T follicular helper cell (primary cell): Measurements from ENCODE around the gene ZFYVE28.

Source experiments
- DNase-seq: peaks from one replicate; pipeline ENCODE4 v3.0.0-alpha.2; 2020; ENCODE audit warnings: low read depth

Gene ZFYVE28

DNA sequence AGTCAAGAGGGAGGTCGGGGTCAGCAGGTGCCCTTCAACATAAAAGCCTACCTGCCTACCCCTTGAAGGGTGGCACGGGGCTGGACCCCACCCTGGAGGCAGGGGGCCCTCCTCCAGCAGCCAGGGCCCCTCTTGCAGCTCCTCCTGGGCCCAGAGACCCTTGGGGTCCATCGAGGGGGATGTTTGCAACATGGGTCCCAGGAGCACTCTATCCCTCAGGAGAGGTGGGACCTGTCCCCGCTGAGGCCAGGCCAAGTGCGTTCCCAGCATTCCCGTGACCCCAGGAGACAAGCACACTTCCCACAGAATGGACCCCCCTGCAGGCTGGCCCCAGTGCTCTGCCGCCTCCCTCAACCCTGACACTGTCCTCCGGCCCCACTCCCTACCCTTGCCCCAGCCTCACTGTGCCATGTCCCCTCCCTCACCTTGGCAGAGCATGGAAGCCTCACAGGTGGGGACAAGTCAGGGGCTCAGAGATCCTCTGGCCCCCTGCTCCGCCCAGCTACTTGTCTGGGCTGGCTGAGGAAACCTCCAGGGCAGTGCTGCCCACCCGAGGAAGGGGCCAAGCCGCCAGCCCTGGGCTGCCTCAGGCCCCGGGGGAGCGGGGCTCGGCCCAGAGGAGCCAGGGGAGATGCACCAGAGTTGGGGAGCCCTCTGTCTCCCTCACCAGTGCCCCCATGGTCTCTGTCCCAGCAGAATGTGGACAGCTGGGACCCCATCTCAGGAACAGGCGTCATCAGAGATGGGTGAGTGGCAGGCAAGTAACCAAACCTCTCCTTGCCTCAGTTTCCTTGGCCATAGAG, 158.7 kb downstream of the ZFYVE28 start:
- no peak for DNase-seq

DNA sequence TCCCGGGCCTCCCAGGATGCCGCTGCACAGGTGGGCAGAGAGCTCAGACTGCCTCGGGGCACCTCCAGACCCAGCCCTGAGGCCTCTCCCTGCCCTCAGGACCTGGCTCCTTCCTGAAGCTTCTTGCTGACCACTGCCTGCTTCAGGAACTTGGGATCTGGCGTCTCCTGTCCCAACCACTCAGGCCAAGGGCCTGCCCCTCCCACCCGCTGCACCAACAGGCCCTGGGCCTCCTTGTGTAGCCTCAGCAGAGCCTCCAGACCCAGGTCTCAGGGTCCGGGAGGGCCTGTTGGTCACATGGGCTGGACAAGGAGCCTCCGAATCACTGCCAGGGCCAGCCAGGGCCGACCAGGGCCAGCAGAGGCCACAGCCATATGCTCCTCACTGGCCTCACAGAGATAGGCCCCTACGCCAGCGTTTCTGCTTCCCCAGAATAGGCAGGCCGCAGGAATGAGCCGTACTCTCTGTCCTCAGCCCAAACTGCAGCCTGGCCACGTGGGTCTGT, 159.4 kb downstream of the ZFYVE28 start:
- no peak for DNase-seq

DNA sequence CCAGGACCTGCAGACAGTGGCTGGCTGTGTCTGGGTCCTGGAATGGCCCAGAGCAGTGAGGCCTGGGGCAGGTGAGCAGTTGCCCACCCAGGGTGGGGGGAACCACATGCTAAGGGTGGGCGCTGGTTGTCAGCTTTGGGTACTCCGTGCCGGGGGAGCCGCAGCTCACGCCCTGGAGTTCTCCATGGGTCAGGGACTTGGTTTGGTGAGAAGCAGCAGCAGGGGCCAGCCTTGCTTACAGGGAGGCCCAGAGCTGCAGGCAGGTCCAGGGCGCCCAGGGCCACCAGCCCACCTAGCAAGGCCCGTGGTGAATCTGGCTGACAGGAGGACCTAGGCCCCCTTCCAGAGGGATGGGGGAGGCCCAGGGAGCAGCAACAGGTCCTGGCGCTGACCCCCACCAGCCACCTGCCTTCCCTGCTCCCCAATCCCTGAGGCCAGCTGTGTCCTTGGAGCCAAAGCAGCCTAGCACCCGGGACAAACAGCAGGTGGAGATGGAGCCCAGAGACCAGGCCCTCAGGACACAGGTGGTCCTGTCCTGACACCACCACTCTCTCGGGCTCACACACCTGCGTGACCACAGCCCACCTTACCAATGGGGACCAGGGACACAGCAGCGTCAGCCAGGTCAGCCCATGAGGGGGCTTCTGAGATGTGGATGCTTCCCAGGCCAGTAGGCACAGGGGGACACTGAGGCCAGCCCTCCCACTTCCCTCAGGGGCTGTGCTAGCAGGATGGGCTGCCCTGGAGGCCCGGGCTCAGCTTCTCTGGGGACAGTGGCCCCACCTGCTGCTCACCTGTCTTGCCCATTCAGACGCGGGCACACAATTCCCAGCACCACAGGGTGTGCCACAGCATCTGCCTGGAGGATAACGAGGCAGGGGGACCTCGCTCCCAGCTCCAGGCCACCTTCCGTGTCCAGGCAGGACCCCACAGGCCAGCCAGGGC, 160.1 kb downstream of the ZFYVE28 start:
- no peak for DNase-seq

DNA sequence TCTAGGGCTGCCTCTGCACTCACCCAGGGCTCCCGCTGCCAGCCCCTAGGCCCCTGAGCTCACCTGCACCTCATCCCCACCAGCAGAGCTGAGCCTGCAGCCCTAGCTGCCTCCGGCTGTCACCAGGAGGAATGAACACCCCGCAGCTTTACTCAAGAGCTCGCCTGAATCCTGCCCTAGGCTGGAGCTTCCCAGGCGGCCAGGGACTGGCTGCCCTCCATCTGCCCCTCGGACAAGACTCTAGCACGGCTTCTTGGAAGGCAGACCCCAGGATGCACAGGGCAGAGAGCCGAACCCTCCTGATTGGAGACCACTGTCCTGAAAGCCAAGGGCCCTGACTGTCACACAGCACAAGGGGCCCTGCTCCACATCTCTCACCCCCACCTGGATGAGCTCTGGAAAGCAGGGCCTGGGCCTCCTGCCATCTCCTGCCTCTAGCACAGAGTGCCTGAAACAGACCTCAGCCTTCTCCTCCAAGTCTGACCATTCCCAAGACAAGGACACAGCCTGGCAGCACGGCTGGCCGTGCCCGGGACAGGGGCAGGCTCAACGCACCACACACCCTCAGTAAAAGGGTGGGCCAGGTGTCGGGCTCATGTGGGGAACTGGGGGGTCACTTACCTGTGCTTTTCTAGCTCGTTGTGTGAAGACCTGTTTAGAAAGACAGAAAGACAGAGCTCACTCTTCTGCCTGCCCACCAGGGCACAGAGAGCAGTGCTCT, 160.9 kb downstream of the ZFYVE28 start:
- no peak for DNase-seq

DNA sequence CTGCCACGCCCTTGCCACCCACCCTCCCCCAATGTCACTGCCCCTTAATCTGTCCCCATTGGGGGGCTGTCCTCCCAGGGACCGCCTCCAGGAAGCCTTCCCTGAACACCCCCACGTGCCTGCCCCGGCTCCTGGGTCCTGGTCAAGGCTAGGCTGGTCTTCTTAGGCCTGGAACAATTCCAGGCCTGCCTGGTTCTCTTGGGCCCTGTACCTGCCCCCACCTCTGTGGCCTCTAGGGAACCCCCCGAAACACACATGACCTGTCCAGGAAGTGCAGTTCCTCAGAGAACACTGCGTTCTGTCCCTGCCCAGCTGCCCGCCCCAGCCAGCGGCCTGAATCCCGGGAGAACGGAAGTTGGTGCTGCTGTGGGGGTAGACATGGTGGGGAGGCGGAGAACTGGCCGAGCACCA, 161.7 kb downstream of the ZFYVE28 start:
- DNase-seq = no peak

DNA sequence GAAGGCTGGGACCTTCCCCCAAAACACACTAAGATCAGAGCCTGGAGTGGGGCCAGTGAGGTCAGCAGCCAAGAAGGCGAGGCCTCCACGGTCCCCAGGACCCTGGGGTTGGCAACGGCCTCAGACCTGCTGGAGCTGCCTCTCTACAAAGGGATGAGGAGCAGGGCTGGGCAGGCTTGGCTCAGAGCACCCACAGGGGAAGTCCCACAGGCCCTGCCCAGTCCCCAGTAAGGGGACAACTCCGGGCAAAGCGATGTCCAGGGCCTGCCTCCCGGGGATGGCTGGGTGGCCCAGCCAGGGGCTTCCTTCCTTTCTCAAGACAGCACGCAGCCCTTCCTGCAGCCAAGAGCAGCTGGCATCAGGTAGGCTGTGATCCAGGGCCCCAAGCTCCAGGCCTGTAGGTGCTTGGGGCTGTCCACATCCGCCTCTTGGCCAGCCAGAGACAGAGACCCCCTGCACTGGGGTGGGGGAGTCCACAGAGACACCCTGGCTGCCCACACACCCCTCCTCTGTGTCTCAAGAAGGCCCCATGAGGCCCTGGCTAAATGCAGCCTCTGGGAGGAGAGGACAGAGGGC, 162.2 kb downstream of the ZFYVE28 start:
- DNase-seq = no peak

DNA sequence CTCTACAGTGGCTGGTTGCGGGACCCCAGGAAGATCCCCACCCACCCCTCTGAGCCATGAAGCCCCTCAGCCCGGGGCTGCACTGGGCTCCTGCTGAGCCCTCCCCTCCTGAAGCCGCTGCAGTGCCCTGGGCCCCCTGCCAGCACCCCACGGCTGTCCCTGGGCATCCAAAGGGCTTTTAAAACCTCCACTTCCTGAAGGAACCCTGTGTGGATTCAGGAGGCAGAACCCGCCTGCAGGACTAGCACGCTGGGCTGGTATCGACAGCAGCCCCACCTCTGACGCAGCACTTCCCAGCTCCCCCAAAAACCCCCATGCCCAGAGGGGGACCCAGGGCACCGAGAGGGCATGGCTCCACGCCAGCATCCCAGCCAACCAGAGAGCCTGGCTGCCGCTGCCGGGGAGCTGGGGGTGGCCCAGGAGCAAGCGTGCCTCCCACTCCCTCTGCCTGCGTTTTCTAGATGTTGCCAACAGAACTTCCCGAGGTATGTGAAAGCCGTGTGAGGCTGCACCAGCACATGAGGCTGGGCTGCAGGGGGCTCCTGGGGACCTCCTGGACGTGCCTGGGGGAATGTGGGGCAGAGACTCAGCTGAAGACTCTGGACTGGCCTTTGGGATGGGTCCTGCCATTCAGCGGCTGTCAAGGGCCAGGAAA, 162.8 kb downstream of the ZFYVE28 start:
- DNase-seq = no peak

DNA sequence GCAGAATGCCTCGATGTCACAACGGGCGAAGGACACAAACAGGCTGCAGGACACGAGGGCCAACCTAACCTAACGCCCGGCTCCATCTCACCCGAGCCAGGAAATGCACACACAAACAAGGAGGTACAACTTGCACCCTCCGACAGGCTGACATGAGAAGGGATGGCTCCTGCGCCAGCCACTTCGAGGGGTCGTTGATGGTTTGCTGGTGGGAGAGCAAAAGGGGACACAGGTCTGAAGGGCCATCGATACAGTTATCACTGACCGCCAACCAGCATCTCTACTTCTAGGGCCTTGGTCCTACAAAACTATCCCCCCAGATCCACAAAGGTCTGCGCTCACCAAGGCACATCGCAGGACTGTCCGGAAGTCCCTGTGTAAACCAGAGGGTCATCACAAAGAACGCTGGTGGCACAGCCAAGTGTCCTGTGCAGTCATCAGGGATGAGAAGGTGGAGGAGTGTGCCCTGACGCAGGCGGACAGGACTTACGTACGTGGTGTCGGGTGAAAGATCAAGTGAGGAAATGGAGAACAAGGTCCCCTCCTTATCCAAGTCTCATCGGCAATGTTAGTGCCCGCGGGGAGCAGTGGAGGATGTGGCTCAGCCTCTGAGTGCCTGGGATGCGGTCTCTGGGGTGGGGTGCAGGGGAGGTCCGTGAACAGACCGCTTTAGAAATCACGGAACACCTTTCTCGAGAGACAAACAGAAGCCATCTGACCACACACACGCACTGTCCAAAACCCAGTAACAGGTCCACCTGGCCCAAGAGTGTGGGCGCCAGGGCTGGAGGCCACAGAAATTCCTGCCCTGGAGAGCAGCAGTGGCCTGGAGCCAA, 163.6 kb downstream of the ZFYVE28 start:
- no peak for DNase-seq

DNA sequence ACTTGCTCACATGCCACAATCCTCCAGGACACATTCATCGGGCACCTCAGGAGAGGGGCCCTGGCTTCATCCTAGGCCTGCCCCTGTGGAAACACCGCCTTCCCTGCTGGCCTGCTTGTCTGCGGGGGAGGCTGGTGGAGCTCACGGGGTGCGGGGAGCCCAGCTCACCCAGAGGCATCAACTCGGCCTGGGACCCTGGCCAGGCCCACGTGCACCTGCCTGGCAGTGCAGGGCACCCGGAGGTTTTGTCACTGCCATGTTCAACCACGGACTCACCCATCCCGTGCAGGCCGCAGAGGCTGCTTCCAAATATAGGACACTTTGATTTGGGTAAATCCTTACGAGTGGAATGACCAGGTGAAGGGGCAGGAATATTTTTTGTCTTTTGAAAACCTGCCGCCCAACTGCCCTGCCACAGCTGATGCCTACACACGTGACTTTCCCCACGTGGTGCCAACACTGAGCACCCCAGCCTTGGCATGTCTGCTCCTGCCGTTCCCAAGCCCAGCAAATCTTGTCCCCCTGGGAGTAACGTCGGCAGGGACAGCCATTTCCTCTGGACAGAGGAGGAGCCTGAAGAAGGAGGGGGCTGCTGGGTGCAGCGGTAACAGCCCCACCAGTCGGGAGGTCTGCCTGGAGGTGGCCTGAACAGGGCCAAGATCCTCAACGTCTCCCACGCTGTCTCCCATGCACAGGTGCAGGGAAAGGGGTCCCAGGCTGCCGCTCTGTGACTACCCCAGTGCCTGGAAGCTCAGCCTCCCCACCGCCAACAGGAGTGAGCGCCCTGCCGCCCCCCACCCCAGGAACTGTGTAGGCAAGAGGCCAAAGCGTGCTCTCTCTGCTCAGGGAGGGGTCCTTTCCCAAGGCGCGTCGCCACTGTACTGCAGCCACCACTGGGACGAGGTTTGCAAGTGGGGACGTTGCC, 165.0 kb downstream of the ZFYVE28 start:
- DNase-seq = no peak

DNA sequence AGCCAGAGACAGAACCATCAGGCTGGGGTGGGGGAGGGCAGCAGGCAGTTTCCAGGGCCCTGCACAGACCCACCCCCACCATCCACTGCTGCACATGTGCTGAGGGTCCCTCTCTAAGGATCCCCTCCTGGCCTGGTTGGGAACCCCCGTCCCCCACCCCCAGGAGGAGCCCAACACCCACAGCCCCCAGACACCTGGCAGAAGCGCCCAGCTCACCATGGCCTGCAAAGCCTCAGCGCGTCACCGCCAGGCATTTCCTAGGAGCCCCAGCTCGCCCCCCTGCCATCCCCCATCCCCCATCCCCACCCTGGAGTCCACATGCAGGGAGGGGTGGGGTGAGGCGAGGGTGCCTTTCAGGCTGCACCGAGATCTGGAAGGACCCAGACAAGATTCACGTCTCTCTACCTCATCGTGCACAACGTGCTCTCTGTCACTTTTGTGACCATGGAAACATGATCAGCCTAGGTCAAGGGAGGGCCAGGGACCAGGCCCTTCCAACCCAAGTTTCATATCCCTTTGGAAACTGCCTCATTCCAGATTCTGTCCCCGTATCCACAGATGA, 165.8 kb downstream of the ZFYVE28 start:
- no peak for DNase-seq

DNA sequence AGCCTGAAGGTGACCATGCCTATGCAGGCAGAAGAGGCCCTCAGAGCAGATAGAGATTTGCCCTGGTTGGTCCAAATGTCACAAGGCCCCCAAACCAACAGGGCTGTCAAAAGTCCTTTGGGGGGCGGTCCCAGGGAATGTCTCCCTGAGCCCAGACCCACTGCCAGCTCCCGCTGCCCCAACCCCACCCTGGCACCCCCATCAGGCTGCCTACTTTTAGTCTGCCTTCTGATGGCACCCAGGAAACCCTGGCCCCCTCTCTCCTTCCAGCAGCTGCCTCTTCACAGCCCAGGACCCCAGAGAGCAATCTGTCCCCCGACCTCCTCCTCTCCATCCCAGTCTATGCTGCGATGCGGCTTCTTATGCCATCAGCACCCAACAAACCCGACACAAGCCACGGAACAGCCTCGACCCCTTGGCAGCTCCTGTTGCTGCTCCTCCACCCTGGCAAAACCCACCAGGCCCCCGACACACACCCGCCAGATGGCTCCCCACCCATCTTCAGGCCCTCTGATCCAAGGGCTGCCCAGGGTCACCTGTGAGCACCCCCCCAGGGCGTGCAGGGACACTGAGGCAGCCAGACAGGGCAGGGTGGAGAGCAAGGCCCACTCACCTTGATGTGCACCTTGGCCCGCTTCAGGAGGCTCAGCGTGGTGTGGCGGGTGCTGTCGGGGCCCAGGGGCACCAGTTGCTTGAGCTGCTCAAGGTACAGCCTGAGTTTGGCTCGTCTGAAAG, 166.5 kb downstream of the ZFYVE28 start:
- DNase-seq = no peak

DNA sequence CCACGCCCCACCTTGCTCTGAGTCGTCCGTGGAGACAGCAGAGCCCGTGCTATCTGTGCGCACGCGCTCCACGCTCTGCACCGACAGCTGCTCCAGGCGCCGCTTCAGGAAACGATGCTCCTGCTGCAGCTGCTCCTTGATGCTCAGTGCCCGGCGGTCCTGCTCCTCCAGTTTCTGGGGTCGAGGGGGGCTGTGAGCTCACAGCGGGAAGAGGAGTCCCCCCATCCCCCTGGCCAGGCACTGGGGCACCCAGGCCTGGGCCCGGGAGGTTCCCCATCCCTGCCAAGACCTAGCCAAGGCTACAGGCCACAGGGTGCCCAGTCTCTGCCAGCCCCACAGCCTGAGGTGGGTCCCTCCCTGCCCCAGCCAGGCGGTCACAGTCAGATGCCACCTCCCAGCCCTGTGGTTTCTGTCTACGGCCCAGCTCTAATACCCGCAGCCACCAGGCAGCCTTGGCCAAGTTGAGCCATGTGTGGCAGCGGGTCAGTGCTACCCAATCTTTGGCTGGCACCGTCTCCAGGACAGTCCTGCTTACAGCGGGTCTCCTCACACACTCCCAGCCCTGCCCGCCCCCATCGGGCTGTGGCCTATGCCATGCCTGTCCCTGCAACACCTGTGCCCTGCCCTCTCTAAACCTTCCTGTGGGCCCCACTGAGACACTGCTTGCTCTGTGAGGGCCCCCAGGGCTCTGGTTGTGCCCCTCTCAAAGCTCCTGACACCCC, 167.2 kb downstream of the ZFYVE28 start:
- DNase-seq = no peak

DNA sequence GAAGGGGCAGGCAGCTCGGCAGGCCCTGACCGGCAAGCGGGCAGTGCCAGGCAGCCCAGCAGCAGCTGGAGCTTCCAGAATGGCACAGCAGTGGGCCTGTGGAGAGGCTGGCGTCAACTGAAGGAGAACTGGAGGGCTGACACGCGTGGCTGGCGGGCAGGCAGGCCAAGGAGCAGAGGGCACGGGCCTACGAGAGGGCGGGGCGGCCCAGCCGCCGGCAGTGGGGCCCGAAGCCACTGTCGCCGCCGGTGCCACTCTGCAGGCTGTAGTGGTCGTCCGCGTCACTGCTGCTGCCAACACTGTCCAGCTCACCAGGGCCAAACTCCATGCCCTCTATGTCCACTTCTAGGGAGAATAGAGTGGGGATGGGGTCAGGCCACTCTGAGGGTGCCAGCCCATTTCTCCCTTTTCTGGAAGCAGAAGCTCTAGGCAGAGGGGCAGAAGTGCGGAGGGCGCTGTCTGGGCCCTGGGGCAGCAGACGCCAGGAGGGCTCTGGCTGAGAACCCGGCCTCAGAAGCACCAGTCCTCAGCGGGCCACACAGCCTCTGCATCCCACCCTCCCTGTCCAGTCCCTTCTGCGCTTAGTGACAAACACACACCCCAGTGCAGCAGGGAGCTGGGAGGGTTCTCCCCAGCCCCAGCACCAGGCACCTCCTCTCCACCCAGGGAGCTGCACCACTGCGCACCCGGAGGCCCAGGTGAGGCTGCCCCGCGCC, 167.9 kb downstream of the ZFYVE28 start:
- no peak for DNase-seq

DNA sequence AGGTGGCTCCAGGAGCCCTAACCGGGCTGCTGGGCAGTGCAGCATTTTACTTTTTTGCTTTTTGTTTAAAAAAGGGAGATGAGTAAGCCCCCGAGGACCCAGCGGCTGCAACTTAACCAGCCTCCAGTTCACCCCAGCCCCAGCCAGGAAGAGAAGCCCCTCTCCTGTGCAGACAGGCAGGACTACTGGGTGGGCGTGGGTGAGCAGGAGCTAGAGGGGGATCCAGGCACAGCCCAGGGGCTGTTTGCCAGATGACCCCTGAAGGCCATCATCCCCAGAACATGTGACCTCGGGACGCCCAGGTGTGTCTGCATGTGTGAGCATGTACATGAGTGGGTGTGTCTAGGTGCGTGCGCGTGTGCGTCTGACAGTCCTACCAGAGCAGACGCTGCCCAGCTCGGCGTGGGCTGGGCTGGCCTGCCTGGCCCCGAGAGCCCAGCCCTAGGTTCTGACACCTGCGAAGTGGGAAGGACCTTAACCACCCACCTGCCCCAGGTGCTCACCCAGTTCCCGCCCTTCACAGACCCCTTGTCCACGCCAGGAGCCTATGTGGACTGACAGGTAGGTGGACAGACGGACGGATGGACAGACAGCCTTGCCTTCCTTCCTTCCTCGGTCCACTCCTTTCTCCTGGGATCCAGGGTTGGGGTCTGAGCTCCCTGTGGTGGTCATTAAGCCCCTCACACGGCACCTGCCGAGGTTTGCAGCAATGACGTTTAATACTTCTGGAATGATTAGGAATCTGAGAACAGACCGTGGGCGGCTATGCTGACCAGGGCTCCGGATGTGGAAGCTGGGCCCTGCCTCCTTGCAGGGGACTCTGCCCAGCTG, 168.7 kb downstream of the ZFYVE28 start:
- DNase-seq = no peak

DNA sequence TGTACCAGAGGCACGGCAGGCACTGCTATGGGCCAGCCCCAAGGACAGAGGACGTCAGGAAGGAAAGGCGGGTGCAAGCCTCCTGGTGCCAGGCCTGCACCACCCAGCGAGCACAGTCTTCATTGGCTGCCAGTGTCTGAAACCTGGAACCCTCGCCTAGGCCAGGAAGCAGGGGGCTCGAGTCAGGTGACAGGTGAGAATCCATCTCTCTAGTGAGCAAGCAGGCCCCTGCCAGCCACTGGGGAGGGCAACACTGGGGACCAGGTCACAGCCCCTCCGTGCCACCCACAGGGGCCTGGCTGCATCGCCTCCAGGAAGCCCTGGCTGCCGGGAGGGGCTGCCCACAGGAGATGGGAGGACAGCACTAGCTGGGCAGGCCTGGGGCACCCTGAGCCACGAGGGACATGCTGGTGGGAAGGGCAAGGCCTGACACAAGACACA, 169.6 kb downstream of the ZFYVE28 start:
- no peak for DNase-seq
